H1 (cell line): ENCODE results near the gene GJE1. TPM values are rescaled to one million over a fixed set of nuclear protein-coding genes. Genes with fewer than 3 reads are reported as not detected.

Experiments used
- CTCF ChIA-PET: fragments of 300-600 bp; sonication (Branson Sonifier 250); formaldehyde crosslinking; loops from one replicate; lab custom pipeline; 2021; ENCODE audit not compliant: partially characterized antibody; lab: Charles Lee
- POLR2A ChIA-PET: fragments of 300-600 bp; sonication (Branson Sonifier 250); formaldehyde crosslinking; loops from one replicate; lab custom pipeline; 2021; ENCODE audit warnings: inconsistent platforms; ENCODE audit not compliant: partially characterized antibody; lab: Charles Lee
- DNase-seq, 2 experiments: peaks; one replicate each; pipeline versions ENCODE4 v3.0.0 to v3.0.0-alpha.2; 2010 to 2022; ENCODE audit warnings: low spot score in 2 of 2, low read depth in 1 of 2, mixed read lengths in 1 of 2
- FAIRE-seq: peaks from 2 replicates; lab custom pipeline; 2011; peaks lifted over from hg19 to GRCh38; lab: Jason Lieb, UNC
- H2AFZ ChIP-seq: 2 replicates; pipeline ENCODE4 v1.8.1; 2012; ENCODE audit warnings: low read length, inconsistent platforms
- H2AK5ac ChIP-seq: 2 replicates; pipeline ENCODE4 v1.6.1; 2013; ENCODE audit warnings: low read depth, low read length
- H2BK120ac ChIP-seq: replicated peaks from 2 replicates; pipeline ENCODE3; 2013; ENCODE audit warnings: low read depth, low read length, inconsistent platforms
- H2BK12ac ChIP-seq: 2 replicates; pipeline ENCODE4 v1.6.1; 2013; ENCODE audit warnings: low read depth, low read length
- H2BK15ac ChIP-seq: 2 replicates; pipeline ENCODE4 v1.6.1; 2013; ENCODE audit warnings: low read length
- H2BK20ac ChIP-seq: 2 replicates; pipeline ENCODE4 v1.6.1; 2013; ENCODE audit warnings: low read length
- H2BK5ac ChIP-seq: 2 replicates; pipeline ENCODE4 v1.6.1; 2013; ENCODE audit warnings: low read depth, low read length
- H3K14ac ChIP-seq: 2 replicates; pipeline ENCODE4 v1.6.1; 2013; ENCODE audit warnings: inconsistent platforms; ENCODE audit not compliant: insufficient read length
- H3K18ac ChIP-seq: 2 replicates; pipeline ENCODE4 v1.6.1; 2013; ENCODE audit warnings: low read length; ENCODE audit errors: extremely low read depth
- H3K23ac ChIP-seq: 2 replicates; pipeline ENCODE4 v1.6.1; 2013; ENCODE audit warnings: inconsistent platforms; ENCODE audit not compliant: insufficient read length
- H3K23me2 ChIP-seq: 2 replicates; pipeline ENCODE4 v1.6.1; 2013; ENCODE audit warnings: low read depth, low read length
- H3K27ac ChIP-seq: 2 replicates; pipeline ENCODE4 v1.6.1; 2011; ENCODE audit warnings: low read depth, low read length, inconsistent platforms
- H3K27me3 ChIP-seq, 4 experiments: replicated peaks in 1 of 4; 1 replicate in 1 of 4; 2 replicates in 3 of 4; pipeline versions ENCODE4 v1.6.1 to v1.8.1; 2011 to 2013; ENCODE audit warnings: low read length in 3 of 4, mild to moderate bottlenecking in 3 of 4, inconsistent platforms in 2 of 4, mixed read lengths in 2 of 4, moderate library complexity in 1 of 4; ENCODE audit not compliant: control insufficient read depth in 3 of 4, insufficient read depth in 3 of 4; ENCODE audit errors: extremely low read depth in 1 of 4
- H3K36me3 ChIP-seq, 4 experiments: 2 replicates each; pipeline versions ENCODE4 v1.6.1 to v1.8.1; 2011 to 2013; ENCODE audit warnings: mild to moderate bottlenecking in 4 of 4, low read length in 3 of 4, moderate library complexity in 2 of 4, control low read depth in 1 of 4, inconsistent platforms in 1 of 4; ENCODE audit not compliant: insufficient read depth in 4 of 4, control insufficient read depth in 2 of 4
- H3K4ac ChIP-seq: replicated peaks from 2 replicates; pipeline ENCODE3; 2013; ENCODE audit warnings: low read length, low read depth, mixed read lengths, inconsistent platforms; ENCODE audit not compliant: insufficient read length
- H3K4me1 ChIP-seq, 4 experiments: replicated peaks in 1 of 4; 1 replicate in 1 of 4; 2 replicates in 3 of 4; pipeline versions ENCODE4 v1.6.1 to v1.8.1; 2011 to 2013; ENCODE audit warnings: low read length in 3 of 4, inconsistent platforms in 2 of 4, mixed read lengths in 1 of 4; ENCODE audit not compliant: insufficient read depth in 4 of 4, control insufficient read depth in 3 of 4
- H3K4me2 ChIP-seq, 2 experiments: 2 replicates each; pipeline versions ENCODE4 v1.6.1 to v1.8.1; 2011 to 2013; ENCODE audit warnings: low read depth in 2 of 2, low read length in 2 of 2, control low read depth in 1 of 2, inconsistent platforms in 1 of 2, mild to moderate bottlenecking in 1 of 2; ENCODE audit not compliant: insufficient read depth in 1 of 2
- H3K4me3 ChIP-seq, 4 experiments: fragments of 200-600, 300-600 bp in 1 of 4; sonication (generic), shearing (Covaris generic), sonication (Bioruptor Twin) in 1 of 4; 2 replicates each; pipeline versions ENCODE4 v1.5.1 to v1.8.1; 2011 to 2016; ENCODE audit warnings: low read length in 4 of 4, low read depth in 3 of 4, control low read depth in 2 of 4, inconsistent platforms in 2 of 4, mild to moderate bottlenecking in 2 of 4, mixed read lengths in 1 of 4, moderate library complexity in 1 of 4; ENCODE audit not compliant: insufficient read depth in 2 of 4; ENCODE audit errors: extremely low read depth in 1 of 4
- H3K56ac ChIP-seq: replicated peaks from 2 replicates; pipeline ENCODE3; 2013; ENCODE audit warnings: low read depth, mild to moderate bottlenecking, mixed read lengths, low read length, inconsistent platforms; ENCODE audit not compliant: insufficient read length
- H3K79me1 ChIP-seq: 2 replicates; pipeline ENCODE4 v1.6.1; 2013; ENCODE audit warnings: low read depth, low read length, control low read depth
- H3K79me2 ChIP-seq, 2 experiments: 2 replicates each; pipeline versions ENCODE4 v1.6.1 to v1.8.1; 2012 to 2013; ENCODE audit warnings: low read length in 2 of 2, mild to moderate bottlenecking in 2 of 2, inconsistent platforms in 1 of 2; ENCODE audit not compliant: insufficient read depth in 2 of 2, control insufficient read depth in 1 of 2
- H3K9ac ChIP-seq, 4 experiments: replicated peaks in 1 of 4; 1 replicate in 1 of 4; 2 replicates in 3 of 4; pipeline versions ENCODE4 v1.6.1 to v1.8.1; 2011 to 2013; ENCODE audit warnings: low read depth in 3 of 4, low read length in 3 of 4, control low read depth in 2 of 4, mild to moderate bottlenecking in 2 of 4, moderate library complexity in 2 of 4, inconsistent platforms in 1 of 4; ENCODE audit errors: extremely low read depth in 1 of 4
- H3K9me3 ChIP-seq, 2 experiments: 2 replicates each; pipeline versions ENCODE4 v1.6.1 to v1.8.1; 2012 to 2013; ENCODE audit warnings: mild to moderate bottlenecking in 2 of 2, moderate library complexity in 2 of 2, control low read depth in 1 of 2, inconsistent platforms in 1 of 2, low read depth in 1 of 2, low read length in 1 of 2, mixed read lengths in 1 of 2; ENCODE audit not compliant: insufficient read depth in 2 of 2
- H4K20me1 ChIP-seq, 2 experiments: replicated peaks in 1 of 2; 2 replicates each; pipeline versions ENCODE3 to v1.8.1; 2011 to 2013; ENCODE audit warnings: inconsistent platforms in 2 of 2, low read length in 2 of 2, mild to moderate bottlenecking in 1 of 2; ENCODE audit not compliant: insufficient read depth in 2 of 2, control insufficient read depth in 1 of 2
- H4K5ac ChIP-seq: 2 replicates; pipeline ENCODE4 v1.6.1; 2013; ENCODE audit warnings: low read length, low read depth, mixed read lengths, inconsistent platforms; ENCODE audit not compliant: insufficient read length
- H4K8ac ChIP-seq: 2 replicates; pipeline ENCODE4 v1.8.0; 2013; ENCODE audit warnings: mild to moderate bottlenecking, moderate library complexity, low read length, inconsistent platforms; ENCODE audit not compliant: insufficient read depth; ENCODE audit errors: extremely low read depth
- H4K91ac ChIP-seq: replicated peaks from 2 replicates; pipeline ENCODE3; 2013; ENCODE audit warnings: low read length, mixed read lengths, inconsistent platforms; ENCODE audit not compliant: insufficient read length
- CTBP2 ChIP-seq: IDR thresholded peaks from 2 replicates; pipeline ENCODE4 v1.7.0; 2011; ENCODE audit warnings: borderline replicate concordance, mild to moderate bottlenecking, moderate library complexity, mixed read lengths, low read length; ENCODE audit not compliant: insufficient read depth, insufficient read length
- JUN ChIP-seq: IDR thresholded peaks from 2 replicates; pipeline ENCODE4 v1.6.1; 2011; ENCODE audit warnings: low read depth, mild to moderate bottlenecking, improper control_type of control experiment, low read length
- JUND ChIP-seq: IDR thresholded peaks from 2 replicates; pipeline ENCODE4 v1.6.1; 2011; ENCODE audit warnings: mild to moderate bottlenecking, improper control_type of control experiment, low read length
- SRF ChIP-seq: IDR thresholded peaks from 2 replicates; pipeline ENCODE4 v1.6.1; 2011; ENCODE audit warnings: mild to moderate bottlenecking, low read depth, low read length, moderate library complexity
- ZNF274 ChIP-seq: IDR thresholded peaks from 2 replicates; pipeline ENCODE4 v1.7.0; 2012; ENCODE audit warnings: low read length, borderline replicate concordance; ENCODE audit errors: extremely low read depth
- WGBS, 2 experiments: shearing (Covaris generic) in 1 of 2; methylation state at CpG; one replicate each; pipeline versions ENCODE4 v1.1.6 to v1.1.7; 2013 to 2015; ENCODE audit warnings: low lambda C conversion rate in 2 of 2, mixed read lengths in 2 of 2, inconsistent platforms in 1 of 2, low coverage in 1 of 2, missing lambda C conversion rate in 1 of 2; ENCODE audit not compliant: insufficient replicate concordance in 2 of 2, insufficient coverage in 1 of 2, insufficient read length in 1 of 2; ENCODE audit errors: extremely low coverage in 1 of 2, missing lambda C conversion rate in 1 of 2; 5-methylcytosine and 5-hydroxymethylcytosine counted together
- polyA plus RNA-seq, 7 experiments: library from polyadenylated mRNA; depleted of rRNA in 3 of 7; stranded (reverse) in 5 of 7; unstranded in 2 of 7; fragments of >200 nt in 5 of 7; fragments of 200-250 nt in 2 of 7; gene quantifications; 1 replicate in 5 of 7; 2 replicates in 1 of 7; 4 replicates in 1 of 7; pipeline versions ENCODE4 v1.2.1 to v1.2.3, GENCODE V29; 2011 to 2013; ENCODE audit warnings: missing spikeins in 2 of 7, mixed read lengths in 2 of 7
- total RNA-seq: library from RNA; stranded (reverse); fragmentation: NEBNext Ultra II Directional; extraction: Animal tissue kit (Norgen Biotek cat#: 25700); gene quantifications from 2 replicates; pipeline ENCODE4 v1.2.1, GENCODE V29; 2021
- TF ChIP-seq, protein P1 (sequence below): IDR thresholded peaks from 2 replicates; pipeline ENCODE4 v1.6.1; 2011; ENCODE audit warnings: low read length, improper control_type of control experiment

The GJE1 gene
- total and polyA plus RNA-seq, 2 of the 8 experiments (the other 6 are each of a cell fraction or from before 2014, with no cell fraction given), result not detected

DNA sequence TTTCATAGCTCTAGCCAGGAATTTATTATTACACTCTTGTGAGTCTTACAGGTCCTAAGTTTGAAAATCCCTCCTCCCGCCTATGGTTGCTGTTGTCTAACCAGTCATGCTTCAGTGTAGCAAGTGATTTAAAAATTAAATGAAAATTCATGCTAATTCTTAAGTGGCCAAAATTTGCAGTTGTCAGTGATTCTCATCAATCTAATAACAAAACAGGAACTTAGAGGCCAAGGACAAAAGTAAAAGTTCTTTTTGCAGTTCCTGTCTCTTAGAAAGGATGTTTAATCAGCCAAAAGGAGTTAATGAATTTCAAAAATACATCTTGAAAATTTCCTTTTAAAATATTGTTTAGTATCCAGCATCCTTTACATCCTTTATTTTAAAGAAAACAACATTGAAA lies 50.6 kb downstream of the GJE1 start:
- Histone ChIP-seq H2BK15ac (no peak overlapping the region), H4K91ac (no peak overlapping the region), H4K20me1 (no peaks in the 10 kb centered on the region), H3K4ac (no peak overlapping the region), H3K79me1 (no peaks in the 10 kb centered on the region), H3K9ac (no peak overlapping the region), H3K4me3 (no peak overlapping the region), H3K23ac (no peak overlapping the region), H3K23me2 (no peaks in the 10 kb centered on the region), H3K36me3 (no peaks in the 10 kb centered on the region; a peak in 1 of 8 replicates), H4K8ac (no peak overlapping the region), H3K4me2 (no peak overlapping the region), H2AK5ac (no peak overlapping the region), H3K27ac (no peak overlapping the region), H3K27me3 (no peaks in the 10 kb centered on the region), H3K18ac (no peak overlapping the region), H3K79me2 (no peaks in the 10 kb centered on the region), H3K4me1 (no peaks in the 10 kb centered on the region), H3K14ac (no peak overlapping the region), H2AFZ (no peak overlapping the region), H2BK12ac (no peak overlapping the region), H2BK20ac (no peak overlapping the region), H4K5ac (no peak overlapping the region), H2BK120ac (no peak overlapping the region), H2BK5ac (no peak overlapping the region), H3K9me3 (no peaks in the 10 kb centered on the region), H3K56ac (no peak overlapping the region)
- TF ChIP-seq JUN (no peak), CTBP2 (no peak), SRF (no peak), JUND (no peak), ZNF274 (no peak)
- TF ChIP-seq, protein P1, sequence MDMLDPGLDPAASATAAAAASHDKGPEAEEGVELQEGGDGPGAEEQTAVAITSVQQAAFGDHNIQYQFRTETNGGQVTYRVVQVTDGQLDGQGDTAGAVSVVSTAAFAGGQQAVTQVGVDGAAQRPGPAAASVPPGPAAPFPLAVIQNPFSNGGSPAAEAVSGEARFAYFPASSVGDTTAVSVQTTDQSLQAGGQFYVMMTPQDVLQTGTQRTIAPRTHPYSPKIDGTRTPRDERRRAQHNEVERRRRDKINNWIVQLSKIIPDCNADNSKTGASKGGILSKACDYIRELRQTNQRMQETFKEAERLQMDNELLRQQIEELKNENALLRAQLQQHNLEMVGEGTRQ, result no peak
- 88% methylated on average over 1 of the region's 1 CpG; no CpG with 5 or more reads in 1 of the 2 experiments for WGBS, 2 experiments
- ChIA-PET POLR2A (no interaction called here), CTCF (interaction anchor here (1.6 kb wide), 1 partner anchor 27 kb away, joined by 4 read pairs; no protein-coding TSS in a partner anchor)
- no peak for FAIRE-seq
- no peak for DNase-seq
